Epidermal melanocyte (primary cell): ENCODE results near the gene ACTN1.
A peak's percentile ranks its signal among the peaks of the same experiment; 100 is the strongest.

Source experiments
- DNase-seq: peaks from one replicate; pipeline ENCODE4 v3.0.0; 2011; ENCODE audit warnings: low spot score; ENCODE audit not compliant: insufficient read length

ACTN1 gene

DNA sequence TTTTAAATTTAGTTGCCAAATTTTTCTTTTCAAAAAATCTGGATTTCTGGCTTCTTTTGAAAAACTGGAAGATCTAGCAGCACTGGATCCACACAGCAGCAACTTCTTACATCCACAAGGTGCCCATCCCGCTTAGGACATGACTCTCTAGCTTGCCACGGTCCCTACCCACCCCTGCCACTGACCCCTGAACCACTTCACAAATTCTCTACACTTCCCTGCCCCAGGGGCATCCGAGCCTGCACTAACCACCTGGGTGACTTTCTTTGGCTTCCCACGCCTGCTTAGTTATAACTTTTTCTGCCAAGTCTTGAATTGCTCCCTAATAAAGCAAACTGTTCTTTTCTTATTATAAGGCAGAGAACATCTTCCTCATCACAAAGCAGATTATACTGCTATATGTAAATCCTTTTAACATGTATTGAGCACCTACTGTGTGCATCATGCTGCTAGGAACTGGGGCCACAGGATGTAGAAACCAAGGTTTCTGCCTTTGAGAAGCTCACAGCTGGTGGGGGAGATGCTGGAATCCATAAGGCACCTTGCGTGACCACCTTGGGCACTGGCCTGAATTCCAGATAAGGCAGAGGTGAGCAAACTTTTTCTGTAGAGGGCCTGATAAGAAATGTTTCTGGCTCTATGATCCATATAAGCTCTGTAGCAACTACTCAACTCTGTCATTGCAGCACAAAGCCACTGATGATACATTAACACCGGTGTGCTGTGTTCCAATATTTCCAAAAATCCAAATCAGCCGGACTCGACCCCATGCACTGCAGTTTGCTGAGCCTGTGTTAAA lies 59.8 kb downstream of the ACTN1 start:
- DNase-seq = no peak

DNA sequence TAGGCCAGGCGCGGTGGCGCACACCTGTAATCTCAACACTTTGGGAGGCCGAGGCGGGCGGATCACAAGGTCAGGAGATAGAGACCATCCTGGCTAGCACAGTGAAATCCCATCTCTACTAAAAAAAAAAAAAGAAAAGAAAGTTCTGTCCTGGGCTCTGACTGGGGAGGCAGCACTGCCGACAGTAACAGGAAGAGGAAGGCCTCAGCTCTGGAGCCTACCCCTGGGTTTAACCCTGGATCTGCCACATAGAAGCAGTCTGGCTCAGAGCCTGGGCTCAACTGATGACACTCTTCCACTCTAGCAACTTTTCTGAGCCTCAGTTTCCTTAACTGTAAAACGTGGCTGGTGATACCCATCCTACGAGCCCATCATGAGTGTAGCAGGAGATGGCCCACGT lies 60.5 kb downstream of the ACTN1 start:
- DNase-seq = no peak

DNA sequence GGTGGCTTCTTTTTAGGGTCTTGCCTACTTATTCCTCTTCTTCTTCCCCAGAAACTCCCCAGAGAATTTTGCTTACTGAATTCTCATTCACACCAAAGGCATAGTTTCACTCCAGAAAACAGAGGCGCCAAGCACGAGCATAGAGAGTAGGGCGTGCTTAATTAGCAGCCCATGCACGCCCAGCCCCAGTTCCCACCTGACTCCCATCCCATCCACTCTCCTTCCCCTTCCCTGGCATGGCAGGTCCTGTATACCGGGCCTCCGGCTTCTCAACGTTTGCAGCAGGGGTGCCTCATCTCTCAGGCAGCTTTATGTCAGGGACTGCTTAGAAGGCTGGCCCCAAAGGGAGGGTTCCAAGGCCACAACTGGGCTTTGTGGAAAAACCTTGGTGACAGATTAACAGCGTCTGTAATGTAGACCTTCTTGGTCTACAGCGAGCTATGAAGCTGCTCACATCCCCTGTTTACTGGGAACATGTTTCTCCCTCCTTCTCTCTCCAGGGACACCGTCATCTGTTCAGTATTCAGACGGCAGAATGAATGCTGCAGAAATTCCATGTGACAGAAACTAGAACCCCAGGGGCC lies 62.7 kb downstream of the ACTN1 start:
- DNase-seq = no peak

DNA sequence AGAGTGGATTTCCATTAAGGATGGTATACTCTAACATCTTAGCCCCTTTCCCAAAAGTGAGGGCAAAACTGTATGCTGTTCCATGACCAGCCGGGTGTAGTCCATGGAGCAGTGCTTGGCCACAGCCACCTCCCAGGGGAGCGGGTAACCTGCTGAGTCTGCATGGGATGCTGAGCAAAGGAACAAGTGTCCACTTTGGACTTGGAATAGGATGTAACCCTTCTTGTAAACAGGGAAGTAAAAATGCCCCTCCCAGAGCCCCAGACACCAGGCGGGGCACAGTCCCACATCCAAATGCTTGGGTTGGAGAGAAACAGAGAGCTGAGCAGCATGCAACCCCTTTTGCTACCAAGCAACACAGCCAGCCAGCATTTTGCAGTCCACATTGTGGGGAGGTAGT lies 65.6 kb downstream of the ACTN1 start:
- no peak for DNase-seq

DNA sequence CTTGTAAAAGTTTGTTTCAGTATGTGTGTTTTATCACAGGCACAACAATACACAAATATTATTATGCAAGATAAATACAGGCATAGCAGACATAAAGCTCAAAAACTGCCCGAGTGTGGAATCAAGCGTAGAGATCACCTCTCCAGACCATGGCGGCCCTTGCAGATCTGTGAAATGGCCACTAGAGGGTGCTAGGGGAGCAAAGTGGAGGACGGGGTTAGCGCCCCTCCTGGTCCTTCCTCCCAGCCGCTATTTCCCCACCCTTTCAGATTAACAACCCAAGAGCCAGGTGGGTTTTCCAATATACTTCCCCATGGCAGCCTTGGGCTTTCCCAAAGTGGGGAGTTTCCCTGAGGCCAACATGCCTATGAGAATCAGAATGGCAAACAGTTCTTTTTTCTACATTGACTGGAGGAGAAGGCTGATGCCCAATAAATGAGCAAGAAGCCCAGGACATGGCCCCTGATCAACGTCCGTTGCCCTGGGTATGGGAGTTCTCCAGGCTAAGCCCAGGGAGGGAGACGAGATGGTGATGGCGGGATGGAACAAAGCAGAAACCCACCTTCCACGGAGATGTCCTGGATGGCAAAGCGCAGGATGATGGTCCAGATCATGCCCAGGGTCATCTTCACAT lies 67.4 kb downstream of the ACTN1 start:
- peak; percentile 96 for DNase-seq

DNA sequence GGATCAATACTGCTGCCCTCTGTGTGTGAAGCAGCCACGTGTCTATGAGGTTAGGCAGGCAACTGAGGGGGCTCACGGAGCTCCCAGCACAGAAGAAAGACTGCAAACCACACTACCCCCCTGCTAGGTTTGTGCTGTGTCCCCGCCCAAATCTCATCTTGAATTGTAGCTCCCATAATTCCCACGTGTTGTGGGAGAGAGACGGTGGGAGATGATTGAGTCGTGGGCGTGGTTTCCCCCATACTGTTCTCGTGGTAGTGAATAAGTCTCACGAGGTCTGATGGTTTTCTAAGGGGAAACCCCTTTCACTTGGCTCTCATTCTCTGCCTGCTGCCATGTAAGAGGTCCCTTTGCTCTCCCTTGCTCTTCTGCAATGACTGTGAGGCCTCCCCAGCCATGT lies 68.6 kb downstream of the ACTN1 start:
- no peak for DNase-seq

DNA sequence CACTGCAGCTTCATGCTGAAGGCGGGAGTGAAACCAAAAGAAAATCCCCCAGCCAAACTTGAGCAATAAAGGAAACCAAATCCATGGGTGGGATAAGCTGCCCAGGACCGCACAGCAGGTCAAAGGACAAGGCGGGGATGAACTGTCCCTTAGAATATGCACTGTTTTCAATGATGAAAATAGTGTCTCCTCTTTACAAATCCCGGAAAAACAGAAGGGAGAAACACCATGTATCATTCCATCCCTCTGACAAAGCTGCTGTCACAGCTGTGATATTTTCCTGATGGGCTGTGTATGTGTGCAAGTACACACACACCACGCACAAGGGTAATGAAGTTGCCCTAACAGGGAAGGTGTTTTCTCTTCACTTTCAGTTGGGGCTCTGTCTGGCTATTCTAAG lies 70.3 kb downstream of the ACTN1 start:
- no peak for DNase-seq

DNA sequence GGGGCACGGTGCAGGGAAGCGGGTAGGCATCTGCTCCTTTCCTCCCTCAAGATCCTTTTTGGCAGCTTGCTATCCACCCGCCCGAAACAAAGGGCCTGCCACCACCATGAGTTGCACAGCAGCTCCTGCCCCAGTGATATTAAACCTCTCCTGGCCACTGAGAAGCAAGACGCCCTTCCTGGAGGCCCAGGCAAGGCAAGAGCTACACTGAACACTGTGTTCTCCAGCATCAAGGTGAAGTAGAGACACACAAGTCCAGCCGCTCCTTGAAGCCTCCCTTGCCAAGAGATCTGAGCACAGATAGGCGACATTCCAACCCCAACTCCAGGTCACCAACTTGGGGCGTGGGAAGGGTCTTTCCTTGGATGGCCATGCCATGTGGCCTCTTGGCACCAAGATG lies 70.9 kb downstream of the ACTN1 start:
- no peak for DNase-seq

DNA sequence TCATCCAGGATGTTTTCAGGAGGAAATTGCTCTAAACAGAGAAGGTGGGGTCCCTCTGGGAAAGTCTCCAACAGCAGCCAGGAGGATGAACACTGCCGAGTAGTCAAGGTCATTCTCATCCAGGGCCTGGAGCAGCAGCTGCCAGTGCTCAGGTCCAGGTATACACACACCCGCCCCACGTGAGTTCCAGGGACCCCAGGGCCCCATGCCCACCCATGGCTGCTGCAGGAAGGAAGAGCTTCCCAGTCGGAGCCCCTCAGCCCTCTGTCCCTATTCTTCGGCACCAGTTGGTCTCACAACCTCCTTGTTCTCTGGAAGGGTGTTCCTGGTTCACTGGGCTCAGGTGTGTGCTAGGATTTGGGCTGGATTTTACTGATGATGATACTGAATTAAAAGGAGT lies 72.7 kb downstream of the ACTN1 start:
- no peak for DNase-seq

DNA sequence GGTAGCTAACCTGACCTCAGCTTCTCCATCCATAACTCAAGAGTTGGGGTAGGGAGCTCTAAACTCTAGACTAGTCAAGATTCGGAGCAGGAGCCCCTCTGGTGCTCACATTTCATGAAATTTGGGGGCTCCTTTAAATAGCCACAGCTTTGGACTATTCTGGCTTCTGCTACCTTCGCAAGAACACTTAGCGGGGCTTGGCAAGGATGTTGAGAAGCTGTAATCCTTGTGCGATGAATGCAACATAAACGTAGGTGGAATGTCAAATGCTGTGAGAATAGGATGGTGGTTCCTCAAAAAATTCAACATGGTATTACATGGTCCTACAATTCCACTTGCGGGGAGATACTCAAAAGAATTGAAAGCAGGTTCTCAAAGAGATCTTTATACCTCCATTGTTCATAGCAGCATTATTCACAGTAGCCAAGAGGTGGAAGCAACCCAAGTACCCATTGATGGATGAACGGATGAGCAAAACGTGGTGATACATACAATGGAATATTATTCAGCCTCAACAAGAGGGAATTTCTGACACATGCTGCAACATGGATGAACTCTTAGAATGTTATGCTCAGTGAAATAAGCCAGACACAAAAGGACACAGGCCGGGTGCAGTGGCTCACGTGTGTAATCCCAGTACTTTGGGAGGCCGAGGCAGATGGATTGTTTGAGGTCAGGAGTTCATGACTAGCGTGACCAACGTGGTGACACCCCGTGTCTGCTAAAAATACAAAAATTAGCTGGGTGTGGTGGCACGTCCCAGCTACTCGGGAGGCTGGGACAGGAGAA lies 73.8 kb downstream of the ACTN1 start:
- no peak for DNase-seq

DNA sequence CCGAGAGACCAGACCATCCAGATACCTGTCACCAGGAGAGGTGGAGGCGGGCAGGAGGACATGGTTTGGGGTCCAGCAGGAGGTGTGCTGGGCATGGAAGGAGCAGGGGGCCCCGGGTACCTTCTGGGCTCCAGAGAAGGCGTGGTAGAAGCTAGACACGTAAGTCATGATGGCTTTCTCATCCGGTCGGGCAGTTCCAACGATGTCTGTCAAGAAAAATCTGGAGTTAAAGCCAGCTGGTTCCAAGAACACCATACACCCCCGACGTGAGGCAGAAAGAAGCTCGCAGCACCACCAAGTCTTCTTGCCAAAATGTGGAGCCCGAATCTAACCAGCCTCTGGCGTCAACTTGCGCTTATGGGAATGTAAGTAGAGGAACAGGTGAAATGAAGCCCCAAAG lies 76.7 kb downstream of the ACTN1 start:
- no peak for DNase-seq

DNA sequence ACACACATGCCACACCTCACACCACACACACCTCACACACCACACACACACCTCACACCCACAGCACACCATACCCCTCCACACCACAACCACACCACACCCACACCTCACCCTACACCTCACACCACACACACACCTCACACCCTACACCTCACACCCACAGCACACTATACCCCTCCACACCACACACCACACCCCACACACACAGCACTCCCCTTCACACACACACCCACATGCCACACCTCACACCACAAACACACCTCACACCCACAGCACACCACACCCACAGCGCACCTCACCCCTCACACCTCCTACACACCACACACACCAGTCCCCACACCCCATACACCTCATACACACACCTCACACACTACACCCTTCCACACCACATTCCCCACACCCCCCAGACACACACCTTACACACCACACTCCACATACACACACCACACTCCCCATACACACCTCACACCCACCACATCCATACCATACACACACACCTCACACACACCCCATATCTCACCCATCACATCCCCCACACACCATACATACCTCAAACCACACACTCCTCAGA lies 80.0 kb downstream of the ACTN1 start:
- no peak for DNase-seq

DNA sequence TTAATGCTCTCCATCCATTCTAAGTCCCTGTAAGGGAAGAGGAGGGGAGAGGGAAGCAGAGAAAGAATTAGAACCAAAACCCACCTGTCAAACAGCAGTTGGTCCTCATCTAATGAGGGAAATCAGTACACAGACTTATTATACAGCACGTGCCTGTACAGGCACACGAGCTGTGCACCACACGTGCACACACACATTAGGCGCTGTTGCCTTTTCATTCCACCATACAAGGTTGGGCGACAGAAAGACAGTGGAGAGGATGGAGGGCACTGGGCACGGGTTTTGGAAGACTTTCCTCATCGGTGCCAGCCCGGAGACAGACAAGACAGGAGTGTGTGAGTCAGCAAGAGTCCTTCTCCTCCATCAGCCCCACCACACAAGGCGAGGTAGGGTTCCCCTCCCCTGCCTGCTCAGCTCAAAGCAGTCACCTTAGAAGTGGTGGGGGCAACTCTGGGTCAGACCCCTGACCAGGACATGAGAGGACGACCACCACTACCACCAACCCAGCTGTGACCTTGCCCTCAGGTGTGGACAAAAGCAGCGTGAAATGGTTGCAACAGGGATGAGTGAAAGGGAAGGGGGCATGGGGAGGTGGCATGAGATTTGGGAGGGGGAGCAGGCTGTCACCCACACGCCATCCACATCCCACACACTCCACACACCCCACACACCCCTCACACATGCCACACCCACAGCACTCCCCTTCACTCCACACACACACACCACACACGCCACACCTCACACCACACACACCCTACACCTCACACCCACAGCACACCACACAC lies 80.7 kb downstream of the ACTN1 start:
- DNase-seq = no peak

DNA sequence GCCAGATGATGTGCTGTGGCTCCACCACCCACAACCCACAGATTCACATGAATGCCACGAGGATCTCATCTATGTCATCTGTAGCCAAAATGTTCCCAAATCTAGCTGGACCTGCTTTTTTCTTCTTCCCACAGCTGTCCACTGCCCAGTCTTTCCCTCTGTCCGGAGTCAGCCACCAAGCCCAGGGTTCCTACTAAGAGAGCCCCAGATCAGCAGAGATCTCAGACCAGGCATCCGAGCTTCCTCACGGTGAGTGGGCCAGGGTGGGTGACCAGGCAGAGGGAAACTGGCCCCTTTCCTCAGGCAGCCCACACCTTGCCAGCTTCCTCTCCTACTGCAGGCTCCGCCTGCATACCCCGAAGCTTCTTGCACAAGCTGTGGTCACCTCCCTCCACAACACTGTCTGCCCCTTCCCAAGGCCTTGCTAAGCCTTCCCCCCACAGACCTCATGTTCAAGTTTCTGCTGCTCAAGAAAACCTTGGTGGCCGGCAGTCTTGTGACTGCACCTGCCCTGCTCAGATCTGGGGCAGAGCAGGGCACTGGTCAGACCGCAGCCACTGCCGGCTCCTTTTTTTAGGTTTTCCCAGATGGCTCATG lies 81.4 kb downstream of the ACTN1 start:
- no peak for DNase-seq

DNA sequence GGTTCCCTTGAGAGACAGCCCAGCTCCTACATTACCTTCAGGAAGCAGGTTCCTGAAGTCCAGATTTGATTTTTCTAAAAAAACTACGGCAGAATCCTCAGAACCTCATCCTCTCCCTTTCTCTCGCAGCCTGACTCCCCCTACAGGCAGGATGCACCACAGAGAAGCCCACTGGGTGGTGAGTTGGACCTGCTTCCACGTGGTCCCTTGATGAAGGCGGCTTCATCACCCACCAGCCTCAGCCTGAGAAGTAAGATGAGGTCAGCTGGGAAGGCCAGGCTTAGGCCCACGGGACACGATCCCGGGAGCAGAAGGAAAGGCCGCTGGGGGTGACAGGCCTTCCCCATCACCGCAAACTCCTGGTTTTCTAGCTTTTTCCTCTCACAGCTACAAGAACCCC lies 83.0 kb downstream of the ACTN1 start:
- DNase-seq = no peak

DNA sequence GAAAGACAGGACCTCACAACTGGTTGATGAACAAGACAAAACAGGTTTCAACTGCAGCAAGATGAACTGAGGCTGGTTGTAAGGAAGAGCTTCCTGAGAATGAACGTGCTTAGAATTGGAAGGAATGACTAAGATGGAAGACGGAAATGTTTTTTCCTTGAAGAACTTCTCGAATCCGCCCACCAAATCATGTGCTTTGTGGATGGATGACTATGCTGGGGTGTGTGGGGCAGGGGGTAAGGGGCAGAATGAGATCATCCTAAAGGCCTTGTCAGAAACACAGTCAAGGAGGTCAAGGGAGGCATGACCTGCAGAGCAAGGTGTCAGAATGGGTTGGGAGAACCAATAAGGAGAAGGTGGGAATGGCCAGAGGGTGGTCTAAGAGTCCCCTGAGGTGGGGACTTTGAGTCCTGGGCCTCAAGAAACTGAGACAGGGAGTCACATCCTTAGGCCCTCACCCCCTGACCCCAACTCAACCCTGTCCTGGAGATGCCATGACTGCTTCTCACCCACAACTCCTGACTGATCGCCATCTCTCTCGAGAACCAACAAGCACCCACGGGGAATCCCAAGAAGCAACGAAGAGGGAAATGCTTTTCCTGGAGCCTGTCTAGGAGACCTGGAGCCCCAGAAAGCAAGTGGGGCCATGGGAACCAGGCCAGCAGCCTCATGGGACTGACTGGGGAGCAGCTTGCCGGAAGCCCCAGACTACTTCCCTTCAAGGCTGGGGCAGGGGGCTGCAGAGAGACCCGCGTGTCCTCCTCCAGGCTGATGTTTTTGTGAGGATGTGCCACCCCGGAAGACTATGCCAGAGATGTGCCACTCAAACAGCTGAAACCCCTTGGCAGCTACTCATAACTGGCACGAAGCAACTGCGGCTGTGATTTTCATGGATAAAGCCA lies 84.0 kb downstream of the ACTN1 start:
- DNase-seq = no peak

DNA sequence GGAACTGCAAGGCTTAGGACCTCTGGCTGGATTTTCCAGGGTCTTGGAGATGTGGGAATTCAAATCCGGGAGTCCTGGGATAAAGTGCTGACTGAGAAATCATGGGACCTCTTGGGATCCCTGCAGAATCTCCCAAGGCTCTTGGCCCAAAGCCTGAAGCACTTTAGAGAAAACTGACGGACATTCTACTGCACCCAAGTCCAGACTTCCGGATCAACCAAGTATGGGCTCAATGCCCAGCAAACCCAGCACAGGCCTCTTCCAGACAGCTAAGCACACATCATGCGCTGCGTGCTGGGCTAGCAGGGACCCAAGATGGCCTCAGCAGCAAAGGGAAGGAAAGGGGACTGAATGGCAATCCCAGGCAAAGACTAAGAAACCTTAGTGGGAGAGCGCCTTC lies 85.0 kb downstream of the ACTN1 start:
- no peak for DNase-seq

DNA sequence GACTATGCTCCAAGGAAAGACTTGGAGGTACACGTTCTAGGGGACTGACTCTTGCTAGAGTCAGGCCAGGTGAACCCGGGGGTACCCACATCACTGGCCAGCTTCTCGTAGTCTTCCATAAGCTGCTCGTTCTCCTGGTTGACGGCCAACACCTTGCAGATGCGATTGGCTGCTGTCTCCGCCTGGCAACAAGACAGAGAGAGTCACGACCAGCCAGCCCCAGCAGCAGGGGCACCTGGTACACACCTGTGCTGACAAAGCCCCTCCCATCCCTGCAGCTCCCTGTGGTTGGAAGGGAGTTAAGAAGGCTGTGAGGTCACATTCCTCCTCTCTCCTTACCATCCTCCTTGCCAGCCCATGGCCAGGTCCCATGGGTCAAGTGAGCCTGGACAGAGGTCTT lies 85.5 kb downstream of the ACTN1 start:
- DNase-seq = no peak

DNA sequence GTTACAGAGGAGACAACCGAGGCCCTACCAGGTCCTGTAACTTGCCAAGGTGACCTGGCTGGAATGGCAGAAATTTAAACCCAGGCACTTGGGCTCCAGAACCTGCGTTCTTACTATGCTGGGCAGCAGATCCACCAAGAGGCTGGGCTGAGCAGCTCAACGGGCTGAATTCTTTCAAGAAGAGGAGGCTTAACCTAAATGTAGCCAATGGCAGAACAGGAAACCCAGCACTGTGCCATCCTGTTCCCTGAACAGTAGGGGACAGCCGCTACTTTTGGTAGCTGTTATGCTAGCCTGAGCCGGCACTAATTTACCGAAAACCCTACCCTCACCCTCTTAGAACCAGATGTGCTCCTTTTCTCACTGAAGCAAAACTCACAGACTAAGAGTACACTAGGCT lies 86.1 kb downstream of the ACTN1 start:
- no peak for DNase-seq
